NCI-H2029 treated with DMSO at 0.1 percent for 48 hours (cell line): ENCODE measurements around the gene TTC34.
"Not testable (repeated sequence)": the region's sequence is repeated elsewhere in the genome, so short reads cannot be mapped to it uniquely, and the experiment has no call there.

Source experiments
- DNase-seq: peaks from one replicate; lab custom pipeline; 2025; lab: John Stamatoyannopoulos, UW

TTC34 gene

DNA sequence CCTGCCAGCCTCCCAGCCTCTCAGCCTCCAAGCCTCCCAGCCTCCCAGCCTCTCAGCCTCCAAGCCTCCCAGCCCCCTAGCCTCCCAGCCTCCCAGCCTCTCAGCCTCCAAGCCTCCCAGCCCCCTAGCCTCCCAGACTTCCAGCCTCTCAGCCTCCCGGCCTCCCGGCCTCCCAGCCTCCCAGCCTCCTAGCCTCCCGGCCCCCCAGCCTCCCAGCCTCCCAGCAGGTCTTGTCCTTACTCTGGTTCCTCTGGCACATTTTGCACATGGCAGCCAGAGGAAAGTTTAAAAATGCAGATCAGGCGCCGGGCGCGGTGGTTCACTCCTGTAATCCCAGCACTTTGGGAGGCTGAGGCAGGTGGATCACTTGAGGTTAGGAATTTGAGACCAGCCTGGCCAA is 2.5 kb downstream of the TTC34 start:
- not testable (repeated sequence) for DNase-seq

DNA sequence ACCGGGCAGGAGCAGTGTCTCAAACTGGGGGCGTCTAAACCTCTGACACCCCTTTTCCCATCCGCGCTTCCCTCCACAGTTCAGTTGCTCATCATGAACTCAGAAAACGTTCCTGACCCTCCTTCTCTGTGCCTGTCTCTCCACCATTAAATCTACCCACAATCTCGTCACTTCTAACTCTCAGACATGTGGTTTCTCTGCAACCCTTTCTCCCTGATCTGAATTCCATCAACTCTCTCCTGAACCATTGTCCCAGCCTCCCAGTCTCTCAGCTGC is 3.8 kb downstream of the TTC34 start:
- no peak for DNase-seq

DNA sequence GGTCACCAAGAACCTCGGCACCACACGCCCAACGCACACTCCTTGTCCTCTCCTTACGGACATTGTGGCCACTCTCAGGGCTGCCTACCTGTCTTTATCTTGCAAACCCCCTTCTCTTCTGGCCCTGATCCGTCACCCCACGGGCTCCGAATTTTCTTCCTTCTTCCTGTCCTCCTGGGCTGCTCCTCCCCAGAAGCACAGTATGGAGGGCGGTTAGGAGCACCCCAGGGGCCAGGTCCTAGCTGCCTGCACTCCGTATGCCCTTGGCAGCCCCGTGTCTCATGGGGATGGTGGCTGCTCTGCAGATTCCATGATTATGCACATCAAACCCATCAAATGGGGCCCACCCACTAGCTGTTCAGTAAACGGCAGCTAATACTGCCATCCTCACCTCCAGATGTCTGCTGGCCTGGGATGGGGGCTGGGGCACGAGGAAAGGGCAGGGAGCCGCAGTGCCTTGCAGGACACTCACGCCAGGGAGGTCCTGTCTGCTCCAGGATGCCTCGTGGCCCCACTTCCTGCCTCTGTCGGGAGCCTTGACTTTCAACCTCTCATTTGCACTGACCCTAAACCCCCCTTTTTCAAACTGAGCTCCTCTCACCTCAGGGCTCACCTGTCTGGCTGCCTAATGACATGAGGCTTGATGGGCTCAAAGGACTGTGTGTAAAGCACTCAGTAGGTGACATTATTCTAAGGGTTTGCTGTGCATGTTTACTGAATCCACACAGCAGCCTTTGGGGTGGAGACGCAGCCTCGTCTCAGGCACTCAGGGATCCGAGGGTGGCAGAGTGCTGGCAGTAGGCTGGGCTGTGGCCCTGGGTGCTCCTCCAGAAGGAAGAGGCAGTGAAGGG is 4.4 kb downstream of the TTC34 start:
- DNase-seq: no peak

DNA sequence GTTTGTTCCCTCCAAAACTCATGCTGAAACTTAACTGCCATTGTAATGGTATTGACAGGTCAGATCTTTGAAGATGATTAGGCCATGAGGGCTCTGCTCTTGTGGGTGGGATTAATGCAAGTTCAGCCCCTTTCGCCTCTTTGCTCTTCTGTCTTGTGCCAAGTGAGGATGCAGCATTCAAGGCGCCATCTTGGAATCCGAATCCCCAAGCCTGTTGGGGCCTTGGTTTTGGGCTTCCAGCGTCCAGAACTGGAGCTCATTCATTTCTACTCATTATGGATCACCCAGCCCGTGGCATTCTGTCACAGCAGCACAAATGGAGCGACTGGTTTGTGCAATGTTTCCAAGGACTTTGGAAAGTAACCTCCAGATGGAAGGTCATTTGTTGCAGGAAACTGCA is 5.6 kb downstream of the TTC34 start:
- no peak for DNase-seq

DNA sequence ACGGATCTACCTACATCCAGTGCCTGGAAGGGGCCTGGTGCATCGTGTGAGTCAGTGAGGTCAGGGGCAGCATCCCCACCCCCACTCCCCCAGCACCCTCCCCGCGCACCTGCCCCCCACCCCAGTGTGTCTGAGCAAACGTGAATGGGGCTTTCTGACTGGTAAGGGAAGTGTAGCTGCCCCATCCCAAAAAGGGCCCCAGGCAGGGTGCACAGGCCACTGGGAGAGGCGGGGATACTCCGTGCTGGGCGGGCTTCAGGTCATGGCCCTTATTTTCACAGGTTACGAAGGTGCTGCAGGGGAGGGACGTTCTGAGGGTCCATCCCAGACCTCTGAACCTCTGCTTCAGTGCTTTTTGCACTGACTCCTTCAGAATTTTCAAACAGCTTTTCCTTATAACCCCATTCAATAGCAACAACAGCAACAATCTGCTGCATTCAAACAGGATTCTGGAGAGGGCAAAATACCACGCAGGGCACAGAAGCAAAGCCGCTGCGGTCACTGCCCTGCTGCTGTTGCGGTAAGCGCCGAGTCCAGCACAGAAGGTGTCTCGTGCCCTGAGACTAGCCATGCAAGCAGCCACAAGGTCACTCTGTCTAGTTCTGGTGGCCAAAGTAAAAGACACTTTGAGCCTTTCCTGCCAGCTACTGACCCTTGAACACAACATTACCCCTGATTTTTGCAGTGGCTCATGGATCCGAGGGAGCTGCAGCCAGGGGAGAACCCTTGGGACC is 10.3 kb downstream of the TTC34 start:
- no peak for DNase-seq

DNA sequence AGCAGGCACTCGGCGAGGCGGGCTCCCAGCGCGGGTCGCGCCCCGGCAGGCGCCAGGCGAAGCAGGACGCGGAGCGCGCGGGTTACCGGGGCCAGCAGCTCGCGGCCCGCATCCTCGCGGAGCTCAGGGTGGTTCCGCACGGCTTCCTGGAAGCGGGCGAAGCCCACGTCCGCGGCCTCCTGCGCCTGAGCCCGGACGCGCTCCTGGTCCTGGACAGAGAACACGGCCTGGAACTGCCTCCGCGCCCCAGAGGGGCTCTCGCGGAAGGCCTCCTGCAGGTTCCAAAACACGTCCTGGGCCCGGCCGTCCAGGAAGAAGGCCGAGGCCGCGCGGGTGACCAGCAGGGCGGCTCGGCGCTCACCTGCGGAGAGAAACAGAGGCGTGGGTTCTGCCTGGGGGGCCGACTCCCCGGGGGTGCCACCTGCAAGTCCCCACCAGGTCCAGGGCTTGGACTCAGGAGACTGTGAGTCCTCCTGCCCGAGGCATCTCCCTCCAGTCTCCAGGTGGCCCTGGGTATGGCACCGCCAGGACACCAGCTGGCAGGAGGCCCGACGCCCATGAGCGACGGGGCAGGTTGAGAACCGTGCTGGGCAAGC is 11.4 kb downstream of the TTC34 start:
- DNase-seq: no peak

DNA sequence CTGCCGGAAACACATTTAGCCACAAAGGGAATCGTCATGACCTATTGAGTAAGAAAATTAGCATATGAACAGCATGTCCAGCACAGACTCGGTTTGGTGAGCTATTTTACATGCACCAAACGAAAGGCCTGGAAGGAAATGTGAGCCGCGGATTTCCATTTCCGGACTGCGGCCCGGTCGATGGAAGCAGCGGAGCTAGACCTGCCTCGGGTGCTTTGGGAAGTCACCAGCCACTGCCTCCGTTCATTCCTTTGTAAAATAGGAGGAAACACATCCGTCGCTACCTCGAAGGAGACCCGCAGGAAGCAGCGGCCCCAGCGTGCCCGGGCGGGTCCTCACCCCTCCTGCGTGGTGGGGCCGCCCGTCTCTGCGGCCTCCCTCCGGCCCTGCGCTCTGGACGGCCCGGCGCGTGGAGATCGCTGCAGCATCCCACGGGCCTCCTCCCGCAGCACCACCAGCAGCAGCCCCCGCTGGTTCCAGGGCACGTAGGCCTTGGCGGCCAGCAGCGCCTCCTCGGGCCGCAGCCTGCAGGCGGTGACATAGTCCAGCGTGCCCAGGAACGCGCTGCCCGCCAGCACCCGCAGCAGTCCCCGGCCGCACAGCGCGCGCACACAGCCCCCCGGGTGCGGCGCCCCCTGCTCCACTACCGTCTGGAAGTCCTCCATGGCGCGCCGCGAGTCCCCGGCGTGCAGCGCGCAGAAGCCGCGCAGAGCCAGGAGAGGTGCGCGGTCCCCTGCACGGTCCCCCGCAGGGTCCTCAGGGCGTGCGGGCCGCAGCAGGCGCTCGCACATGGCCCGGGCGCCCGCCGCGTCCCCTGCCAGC is 12.1 kb downstream of the TTC34 start:
- DNase-seq: no peak

DNA sequence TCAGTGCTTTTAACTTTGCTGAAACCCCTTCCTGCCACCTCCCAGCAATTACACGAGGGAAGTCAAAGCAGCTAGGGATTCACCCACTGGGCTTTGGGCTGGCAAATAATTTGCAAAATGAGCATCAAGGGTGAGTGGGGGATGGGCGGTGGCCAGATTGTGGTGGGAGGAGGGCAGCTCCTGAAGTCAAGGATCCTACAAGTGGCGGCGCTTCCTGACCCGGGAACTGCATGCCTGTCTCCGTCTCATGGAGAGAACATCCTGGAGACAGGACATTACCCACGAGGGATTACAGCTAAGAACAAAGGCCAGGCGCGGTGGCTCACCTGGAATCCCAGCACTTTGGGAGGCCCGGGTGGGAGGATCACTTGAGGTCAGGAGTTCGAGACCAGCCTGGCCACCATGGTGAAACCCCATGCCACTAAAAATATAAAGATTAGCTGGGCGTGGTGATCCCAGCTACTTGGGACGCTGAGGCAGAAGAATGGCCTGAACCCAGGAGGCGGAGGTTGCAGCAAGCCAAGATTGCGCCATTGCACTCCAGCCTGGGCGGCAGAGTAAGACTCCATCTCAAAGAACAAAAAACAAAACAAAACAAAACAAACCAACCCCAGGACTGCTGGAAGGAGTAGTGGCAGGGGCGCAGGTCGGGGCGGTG is 12.9 kb downstream of the TTC34 start:
- DNase-seq: no peak

DNA sequence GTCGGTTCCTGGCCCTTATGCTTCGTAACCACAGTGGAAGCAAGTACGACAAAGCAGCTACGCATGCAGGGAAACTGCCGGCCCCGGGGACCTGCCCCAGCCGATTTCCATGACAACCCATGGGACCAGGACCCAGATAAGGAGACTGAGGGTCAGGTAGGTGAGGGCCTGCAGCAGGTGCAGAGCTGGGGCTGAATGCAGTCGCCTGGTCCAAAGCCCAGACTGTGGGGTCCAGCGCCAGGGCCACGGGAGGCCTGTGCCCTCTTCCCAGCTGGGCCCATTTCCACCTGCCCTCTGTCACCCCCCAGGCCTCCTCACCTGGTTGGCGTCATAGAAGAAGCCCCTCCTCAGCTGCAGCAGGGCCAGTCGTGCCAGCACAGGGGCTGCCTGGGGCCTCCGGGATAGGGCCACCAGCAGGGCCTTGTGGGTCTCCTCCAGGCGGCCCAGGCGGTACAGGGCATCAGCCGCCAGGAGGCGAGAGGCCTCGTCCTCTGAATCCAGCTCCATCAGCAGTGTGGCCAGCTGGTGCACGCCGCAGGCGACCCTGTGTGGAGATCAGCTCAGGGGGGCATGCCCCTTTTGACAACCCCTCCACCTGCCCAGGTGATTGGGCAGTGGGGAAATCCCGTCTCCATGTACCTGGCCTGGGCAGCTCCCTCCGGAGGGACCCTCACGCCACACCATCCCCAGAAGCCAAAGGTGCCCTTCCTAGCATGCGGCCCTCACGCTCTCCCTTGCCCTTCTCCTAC is 14.2 kb downstream of the TTC34 start:
- no peak for DNase-seq

DNA sequence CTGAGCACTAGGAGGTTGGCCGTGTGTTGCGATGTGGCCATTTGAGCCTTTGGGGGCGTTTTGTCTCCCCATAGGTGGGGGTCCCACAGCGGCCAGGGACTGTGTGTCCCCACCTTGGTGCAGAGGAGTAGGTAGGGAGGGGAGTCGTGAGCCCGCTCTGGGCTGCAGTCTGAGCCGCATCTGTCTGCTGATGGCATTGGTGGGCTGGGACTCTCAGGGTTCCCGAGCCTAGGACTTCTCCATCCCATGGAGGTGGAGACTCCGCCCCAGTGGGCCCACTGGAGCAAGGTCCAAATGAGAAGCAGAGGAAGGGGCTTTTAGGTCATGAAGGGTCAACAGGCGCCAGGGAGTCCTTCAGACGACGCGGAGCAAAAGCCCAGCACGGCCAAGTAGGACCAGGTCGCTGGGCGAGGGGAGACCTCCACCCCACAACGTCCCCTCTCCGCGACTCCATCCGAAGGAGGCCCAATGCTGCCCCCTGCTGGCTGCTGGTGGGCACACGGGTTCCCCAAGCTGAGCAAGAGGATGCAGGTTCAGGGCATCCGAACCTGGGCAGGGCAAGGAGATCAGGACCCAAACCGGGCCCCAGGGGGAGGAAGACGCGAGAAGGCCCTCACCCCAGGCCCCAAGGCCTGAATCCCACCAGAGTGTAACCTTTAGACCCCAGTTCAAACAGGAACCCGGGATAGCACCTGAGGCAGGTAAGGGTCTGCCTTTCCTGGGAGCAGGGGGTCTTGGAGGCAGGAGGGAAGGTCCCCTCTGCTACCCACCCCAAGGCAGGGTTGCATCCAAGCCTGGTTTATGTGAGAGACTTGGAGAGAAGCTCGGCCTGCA is 14.9 kb downstream of the TTC34 start:
- DNase-seq: no peak

DNA sequence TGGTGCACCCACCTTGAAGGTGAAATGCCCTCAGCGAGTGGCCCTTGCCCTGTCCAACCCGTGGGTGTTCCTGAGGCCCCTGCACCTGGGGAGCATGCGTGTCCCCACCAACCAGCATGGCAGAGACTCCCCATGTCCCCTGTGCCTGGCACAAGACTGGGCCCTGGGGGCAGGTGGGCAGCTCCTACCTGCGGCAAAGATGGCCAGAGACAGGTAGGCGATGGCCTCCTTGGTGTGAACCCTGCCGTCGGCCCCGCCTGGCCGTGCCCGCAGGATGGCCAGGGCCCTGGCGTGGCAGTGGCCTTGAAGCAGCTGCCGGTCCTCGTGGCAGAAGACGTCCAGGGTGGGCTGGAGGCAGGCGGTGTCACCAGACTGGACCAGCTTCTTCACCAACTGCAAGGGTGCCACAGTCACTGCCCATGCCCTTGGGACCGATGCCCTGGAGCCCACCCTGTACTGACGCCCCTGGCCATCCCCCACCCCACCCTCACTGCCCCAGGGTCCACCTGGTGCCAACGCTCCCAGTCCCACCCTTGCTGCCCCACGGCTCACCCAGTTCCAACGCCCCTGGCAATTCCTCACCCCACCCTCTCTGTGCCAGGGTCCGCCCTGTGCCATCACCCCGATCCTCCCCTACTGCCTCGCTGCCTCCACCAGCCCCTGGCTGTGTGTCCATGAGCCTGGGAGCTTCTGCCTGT is 15.7 kb downstream of the TTC34 start:
- DNase-seq: no peak

DNA sequence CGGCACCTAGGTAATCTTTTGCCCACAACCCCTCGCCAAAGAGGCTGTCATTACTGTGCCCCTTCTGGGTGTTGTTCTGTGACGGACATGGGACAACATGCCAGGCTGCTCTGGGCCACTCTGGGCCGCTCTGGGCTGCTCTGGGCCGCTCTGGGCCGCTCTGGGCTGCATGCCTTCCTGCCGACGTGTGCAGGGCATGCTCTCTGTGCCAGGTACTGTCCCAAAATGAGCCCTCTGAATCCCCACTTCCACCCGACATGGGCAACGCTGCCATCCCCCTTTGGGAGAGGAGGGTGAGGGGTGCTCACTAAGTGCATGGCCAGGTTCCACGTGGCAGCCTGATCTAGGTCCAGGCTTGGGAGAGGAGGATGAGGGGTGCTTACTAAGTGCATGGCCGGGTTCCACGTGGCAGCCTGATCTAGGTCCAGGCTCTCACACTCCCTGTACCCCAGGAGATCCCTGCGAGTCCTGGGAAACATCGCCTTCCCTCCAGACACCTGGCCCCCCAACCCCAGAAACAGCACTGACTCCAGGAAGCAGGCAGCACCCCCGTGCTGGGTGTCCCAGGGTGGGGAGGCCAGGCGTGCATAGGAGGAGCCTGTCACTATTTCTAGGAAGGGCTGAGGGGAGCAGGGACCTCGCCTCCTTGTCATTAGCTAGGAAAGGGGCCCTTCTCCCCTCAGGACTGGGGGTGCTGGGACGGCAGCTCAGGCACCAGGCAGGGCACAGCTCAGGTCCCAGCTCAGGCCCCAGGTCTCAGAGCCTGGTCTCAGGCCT is 16.5 kb downstream of the TTC34 start:
- DNase-seq: no peak

DNA sequence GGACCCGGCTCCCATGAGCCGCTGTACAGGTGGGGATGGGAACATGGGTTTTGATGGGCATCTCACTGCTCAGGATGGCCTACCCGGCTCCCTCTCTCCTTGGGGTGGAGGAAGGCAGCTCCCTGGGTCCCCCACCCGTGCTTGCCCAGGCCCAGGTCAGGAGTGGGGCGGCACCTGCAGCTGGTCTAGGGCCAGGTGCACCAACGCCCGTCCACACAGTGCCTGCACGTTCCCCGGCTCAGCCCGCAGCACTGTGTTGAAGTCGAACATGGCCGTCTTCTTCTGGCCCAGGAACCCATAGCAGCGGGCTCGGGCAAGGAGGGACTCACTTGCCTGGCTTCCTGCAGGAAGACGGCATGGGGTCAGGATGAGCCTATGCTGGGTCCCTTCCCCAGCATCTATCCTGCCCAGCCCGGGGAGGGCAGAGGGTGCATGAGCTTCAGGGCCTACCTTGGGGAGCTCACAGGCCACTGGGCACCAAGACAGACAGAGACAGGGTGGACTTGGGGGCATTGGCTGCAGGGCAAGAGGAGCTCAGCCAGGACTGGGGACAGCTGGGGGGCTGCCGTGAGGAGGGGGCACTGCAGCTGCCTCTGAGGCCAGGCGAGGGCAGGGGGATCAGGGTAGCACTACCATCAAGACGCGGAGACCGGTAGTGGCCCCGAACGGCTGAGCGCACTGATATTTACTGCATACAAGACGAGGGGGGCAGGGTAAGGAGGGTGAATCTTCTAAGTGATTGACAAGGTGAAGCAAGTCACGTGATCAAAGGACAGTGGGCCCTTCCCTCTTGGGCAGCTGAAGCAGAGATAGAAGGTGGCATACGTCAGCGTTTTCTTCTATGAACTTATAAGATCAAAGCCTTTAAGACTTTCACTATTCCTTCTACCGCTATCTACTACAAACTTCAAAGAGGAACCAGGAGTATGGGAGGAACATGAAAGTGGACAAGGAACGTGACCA is 17.8 kb downstream of the TTC34 start:
- no peak for DNase-seq

DNA sequence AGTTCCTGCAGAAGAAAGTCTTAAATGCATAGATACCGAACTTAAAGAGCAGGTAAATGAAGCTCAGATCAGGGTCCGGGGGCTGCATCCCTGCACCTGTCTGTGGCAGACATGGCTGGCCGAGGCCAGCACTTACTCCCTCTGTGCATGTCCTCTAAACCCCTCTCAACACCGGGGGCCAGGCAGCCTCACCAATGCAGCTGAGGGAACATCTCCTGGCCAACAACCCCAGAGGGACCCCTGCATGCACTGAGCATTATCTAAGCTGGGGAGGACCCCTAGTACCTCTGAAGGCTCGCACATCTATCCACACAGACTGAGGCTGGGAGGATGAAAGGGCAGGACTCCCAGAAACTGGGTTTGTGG is 18.4 kb downstream of the TTC34 start:
- DNase-seq: no peak

DNA sequence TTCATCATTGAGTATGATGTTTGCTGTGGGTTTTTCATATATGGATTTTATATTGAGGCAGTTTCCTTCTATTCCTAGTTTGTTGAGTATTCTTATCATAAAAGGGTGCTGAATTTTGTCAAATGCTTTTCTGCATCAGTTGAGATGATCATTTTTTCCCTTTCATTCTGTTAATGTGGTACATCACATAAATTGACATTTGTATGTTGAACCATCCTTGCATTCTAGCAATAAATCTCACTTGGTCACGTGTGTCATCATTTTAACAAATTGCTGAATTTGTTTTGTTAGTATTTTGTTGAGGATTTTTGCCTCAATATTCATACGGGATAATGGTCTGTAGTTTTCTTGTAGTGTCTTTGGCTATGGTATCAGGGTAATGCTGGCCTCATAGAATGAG is 19.9 kb downstream of the TTC34 start:
- no peak for DNase-seq

DNA sequence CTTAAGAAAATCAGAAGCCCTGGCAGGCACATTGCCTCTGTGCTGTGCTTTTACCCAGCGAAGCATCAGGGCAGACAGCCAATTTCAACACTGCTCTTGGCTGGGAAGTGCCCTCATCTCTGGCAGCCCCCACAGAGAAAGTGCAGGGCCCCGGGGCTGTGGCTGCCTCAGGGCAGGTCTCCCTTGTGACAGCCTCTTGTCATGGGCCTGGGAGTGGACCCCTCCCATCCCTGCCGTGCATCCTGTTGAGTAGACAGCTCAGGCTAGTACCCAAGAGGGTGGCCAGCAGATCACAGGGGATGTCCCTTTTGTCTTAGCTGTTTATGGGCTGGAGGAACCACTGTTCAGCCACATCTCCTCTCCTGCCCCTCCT is 23.3 kb downstream of the TTC34 start:
- DNase-seq: no peak

DNA sequence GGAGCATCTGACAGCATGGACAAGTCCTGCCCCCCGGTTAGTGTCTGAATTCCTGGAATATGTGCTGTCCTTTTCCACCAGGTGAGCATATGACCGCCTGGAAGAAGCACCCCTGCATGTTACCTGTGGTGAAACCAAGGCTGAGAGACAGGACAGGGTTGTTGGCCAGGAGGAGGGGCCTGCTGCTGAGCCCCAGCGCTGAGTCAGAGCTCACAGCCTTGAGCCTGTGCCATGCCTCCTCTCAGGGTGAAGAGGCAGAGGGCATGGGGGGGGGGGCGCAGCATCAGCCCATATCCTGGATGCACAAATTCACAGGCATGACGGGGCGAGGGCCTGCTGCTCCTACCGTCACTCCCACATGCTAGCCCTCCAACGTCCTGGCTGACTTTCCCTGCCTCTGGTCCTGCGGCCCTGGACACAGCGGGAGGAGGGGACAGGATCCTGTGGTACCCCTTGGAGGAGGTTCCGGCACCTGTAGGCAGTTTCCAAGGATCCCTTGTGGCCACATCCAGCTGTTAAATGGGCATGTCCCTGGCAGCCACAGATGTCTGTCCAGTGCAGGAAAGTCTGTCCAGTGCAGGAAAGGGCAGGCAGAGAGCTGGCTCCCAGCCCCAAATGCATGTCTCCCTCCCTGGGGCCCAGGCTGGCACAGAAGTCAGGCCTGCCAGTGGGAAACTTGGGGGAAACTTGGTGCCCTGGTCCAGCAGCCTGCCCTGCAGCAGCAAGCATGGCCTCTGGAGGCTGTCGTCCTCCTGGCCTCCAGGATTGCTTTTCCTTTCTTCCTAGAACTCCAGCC is 23.9 kb downstream of the TTC34 start:
- no peak for DNase-seq
